ENCODE results near the gene CACNA1I.

- TF ChIP-seq EZH2 (IDR thresholded peaks at IDR 0.05) (no peak), CTCF (IDR thresholded peaks at IDR 0.05) (no peak), EZH2phosphoT487 (IDR thresholded peaks at IDR 0.05) (no peak)
These were observed 104.0 kb downstream of the CACNA1I start for GRCh38 chr22:39674536-39674935.
